GM18505 (cell line): Measurements from ENCODE around the gene PIR.

Experiments
- ATAC-seq: cut with Tn5 transposase; IDR thresholded peaks from one replicate; pipeline ENCODE4 v1.9.1; 2021; ENCODE audit not compliant: unreplicated experiment
- POLR2A ChIP-seq: IDR thresholded peaks from 4 replicates; pipeline ENCODE4 v1.6.1; 2011; ENCODE audit warnings: borderline replicate concordance; ENCODE audit not compliant: insufficient read depth, insufficient read length; ENCODE audit errors: extremely low read depth

Gene PIR

DNA sequence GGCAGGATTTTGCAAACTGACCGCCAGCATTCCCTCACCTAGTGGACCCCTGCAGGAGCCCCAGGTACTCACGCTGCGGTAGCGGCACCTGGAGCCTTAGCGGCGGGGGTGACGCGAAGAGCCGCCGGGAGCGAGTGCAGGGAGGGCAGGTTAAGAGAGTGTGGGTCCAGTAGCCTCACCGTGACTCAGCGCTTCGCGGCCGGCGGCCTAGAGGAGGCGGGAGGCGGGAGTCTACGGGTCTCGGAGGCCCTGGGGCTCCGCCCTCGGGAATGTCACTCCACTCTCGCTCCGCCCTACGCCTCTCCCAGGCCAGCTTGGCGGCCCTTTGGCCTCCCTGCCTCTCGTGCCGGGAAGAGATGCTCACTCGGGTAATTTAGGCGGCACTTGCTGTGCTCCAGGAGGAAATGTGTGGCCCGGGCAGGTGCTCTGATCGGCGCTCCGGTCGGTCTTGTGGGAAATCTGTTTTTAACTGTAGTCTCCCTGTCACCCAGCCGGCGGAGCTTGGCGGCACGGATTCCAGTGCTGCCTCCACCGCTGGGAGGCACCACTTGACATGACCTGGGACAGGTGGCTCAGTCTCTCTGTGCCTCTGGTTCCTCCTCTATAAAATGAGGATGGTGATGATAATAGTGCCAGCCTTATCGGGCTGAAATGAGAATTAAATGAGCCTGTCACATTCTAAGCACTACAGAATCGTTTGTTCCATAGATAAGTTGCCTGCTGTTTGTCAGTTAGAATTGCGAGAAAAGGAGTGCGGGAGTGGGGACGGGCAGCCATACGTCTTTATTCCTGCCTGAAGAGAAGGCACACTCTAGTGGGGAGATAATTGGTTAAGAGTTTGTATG lies at the start of gene PIR:
PIR (minus strand) TSS at position 216 of the 845 bp plus-strand sequence. CDS start 2,076 bp downstream, outside the sequence.
- peak; percentile 20 for TF ChIP-seq POLR2A
- peak; percentile 96 for ATAC-seq

GRCh38 chrX:15530318-15530717 lies 37.2 kb upstream of the PIR start:
- ATAC-seq = no peak
- TF ChIP-seq POLR2A = no peak

DNA sequence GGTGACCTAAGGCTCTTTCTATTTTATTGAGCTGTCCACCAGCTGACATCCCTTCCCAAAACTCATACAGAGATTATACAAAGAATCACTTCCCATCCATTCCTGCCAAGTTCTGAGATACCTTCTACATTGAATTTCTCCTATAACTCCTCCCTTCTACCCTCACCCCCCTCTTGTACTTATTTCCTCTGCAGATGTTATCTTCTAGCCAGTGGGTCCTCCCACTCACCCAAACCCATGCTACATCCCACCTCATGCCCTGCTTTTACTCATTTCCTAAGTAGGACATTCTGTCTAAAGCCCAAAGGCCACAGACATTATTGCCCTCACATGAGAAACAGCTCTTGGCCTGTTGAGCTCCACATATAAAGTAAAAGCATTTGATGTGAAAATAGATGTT lies 36.0 kb upstream of the PIR start:
- ATAC-seq = no peak
- TF ChIP-seq POLR2A = no peak

GRCh38 chrX:15525664-15526416 lies 32.7 kb upstream of the PIR start:
- no peak for TF ChIP-seq POLR2A
- no peak for ATAC-seq

GRCh38 chrX:15524417-15524816 lies 31.3 kb upstream of the PIR start:
- no peak for ATAC-seq

DNA sequence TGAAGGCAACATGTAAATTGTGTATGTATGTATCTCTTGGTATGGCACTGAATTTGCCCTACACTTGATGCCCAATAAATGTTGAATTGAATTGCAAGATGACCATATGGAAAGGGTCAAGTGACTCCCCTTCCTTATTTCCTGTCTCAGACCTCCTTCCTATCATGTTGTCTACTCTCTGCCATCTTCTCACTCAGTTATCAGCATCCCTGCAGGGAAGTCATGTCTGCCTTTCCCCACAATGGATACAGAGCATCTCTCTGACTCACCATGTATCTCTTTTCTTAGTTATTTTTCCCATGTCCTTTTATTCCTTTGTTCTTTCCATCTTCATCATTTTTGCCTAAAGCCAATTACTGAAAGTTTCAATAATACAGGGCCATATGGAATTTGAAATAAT lies 30.0 kb upstream of the PIR start:
- no peak for TF ChIP-seq POLR2A
- ATAC-seq = no peak

More at GRCh38 chrX:15524417-15524816, 31.3 kb upstream of the PIR start:
- no peak for TF ChIP-seq POLR2A

DNA sequence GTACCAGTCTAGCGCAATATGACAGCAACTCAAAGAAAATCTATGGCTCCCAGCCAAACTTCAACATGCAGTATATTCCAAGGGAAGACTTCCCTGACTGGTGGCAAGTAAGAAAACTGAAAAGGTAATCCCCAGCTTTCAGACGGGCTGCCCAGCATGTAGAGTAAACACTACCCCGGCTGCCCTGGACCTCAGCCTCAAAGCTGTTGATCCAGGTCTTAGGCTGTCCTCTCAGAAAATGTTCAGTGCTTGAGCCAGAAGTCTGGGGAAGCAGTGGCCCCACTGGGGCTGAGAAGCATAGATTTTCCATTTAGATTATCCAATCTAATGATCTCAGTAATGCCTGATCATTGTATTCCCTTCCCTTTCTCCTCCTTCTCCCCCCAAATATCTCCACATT lies 29.3 kb upstream of the PIR start:
- no peak for TF ChIP-seq POLR2A
- ATAC-seq = no peak

GRCh38 chrX:15515931-15516330 lies 22.8 kb upstream of the PIR start:
- ATAC-seq = no peak
- TF ChIP-seq POLR2A = no peak

DNA sequence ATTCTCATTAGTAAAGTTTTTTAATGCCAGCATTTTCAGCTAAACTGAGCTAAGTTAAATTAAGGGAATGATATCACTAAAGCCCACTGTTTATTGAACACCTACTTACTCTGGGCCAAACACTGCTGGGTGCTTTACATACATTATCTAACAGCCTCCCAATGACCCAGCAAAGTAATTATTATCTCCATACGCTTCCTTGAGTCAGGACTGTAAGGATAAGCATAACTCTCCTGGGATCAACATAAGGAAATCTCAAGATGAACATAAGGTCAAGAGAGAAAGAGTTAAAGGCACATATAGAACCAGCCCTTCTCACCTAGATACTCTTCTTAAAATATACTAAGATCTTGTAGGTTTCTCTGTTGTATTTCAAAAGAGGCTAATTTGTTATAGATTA lies 21.1 kb upstream of the PIR start:
- ATAC-seq = no peak

DNA sequence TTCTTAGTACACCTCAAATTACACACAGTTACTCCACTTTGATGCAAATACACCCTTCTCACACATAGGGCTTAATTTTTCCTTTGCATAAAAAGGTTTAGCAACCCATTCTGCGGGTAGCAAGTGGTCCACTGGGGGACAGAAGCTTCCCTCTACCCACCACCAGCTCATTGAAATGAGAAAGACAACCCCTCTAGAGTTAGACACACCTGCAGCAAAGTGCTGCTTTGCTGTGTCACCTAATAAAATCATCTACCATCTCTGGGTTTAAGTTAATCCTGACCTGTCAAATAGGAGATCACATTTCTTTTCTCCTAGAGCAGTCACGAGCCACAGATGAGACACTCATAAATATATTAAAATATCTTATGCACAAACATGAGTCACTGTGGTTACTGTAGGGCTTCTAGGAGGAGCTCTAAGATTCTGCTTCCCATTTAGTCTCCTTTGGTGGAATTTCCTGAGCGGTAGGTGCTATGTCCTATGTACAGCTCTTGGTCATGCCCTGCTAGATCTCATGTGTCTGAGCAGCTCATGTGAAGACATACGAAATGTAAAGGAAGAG lies 19.4 kb upstream of the PIR start:
- no peak for ATAC-seq
- TF ChIP-seq POLR2A = no peak

More for the DNA sequence above, 21.1 kb upstream of the PIR start:
- TF ChIP-seq POLR2A = no peak

GRCh38 chrX:15511563-15511962 lies 18.4 kb upstream of the PIR start:
- no peak for TF ChIP-seq POLR2A
- ATAC-seq = no peak

- no peak for TF ChIP-seq POLR2A
- ATAC-seq = no peak
These were observed 16.7 kb upstream of the PIR start for GRCh38 chrX:15509845-15510244.

GRCh38 chrX:15507005-15507404 lies 13.9 kb upstream of the PIR start:
- TF ChIP-seq POLR2A = no peak
- no peak for ATAC-seq
